ENCODE measurements around the gene PDZD2.

GRCh38 chr5:31663519-31663918 lies 24.6 kb downstream of the PDZD2 start:
- no peak for TF ChIP-seq CTCF (IDR thresholded peaks at IDR 0.05; ENCODE audit: low read depth, low read length, poor library complexity, severe bottlenecking)
- TF ChIP-seq EZH2phosphoT487 (IDR thresholded peaks at IDR 0.05; ENCODE audit: borderline replicate concordance, low read length), result no peak

Measured in DOHH2 (cell line).